NOMO-1 treated with dmso at 0.1 percent for 144 hours (cell line): ENCODE results near the gene RRP12.
A peak's percentile ranks its signal among the peaks of the same experiment; 100 is the strongest.
"Not testable (repeated sequence)": the region's sequence is repeated elsewhere in the genome, so short reads cannot be mapped to it uniquely, and the experiment has no call there.

ENCODE experiments used
- DNase-seq: peaks from one replicate; lab custom pipeline; 2025; ENCODE audit not compliant: unreplicated experiment; lab: John Stamatoyannopoulos, UW

The RRP12 gene

GRCh38 chr10:97408496-97408992 is 7.4 kb upstream of the RRP12 start:
- peak; percentile 76 for DNase-seq

DNA sequence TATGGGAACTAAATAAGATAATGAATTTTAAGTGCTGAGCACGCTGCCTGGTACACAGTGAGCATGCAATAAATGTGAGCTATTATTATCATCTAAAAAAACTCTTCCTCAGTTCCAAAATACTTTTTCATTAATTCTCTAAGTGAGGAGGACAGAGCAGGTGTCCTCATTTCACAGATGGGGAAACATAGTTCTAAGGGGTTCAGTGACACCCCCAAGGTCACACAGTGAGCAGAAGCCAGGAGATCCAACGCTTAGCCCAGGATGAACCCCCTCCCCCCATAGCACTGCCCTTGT is 6.8 kb upstream of the RRP12 start:
- DNase-seq, result no peak

DNA sequence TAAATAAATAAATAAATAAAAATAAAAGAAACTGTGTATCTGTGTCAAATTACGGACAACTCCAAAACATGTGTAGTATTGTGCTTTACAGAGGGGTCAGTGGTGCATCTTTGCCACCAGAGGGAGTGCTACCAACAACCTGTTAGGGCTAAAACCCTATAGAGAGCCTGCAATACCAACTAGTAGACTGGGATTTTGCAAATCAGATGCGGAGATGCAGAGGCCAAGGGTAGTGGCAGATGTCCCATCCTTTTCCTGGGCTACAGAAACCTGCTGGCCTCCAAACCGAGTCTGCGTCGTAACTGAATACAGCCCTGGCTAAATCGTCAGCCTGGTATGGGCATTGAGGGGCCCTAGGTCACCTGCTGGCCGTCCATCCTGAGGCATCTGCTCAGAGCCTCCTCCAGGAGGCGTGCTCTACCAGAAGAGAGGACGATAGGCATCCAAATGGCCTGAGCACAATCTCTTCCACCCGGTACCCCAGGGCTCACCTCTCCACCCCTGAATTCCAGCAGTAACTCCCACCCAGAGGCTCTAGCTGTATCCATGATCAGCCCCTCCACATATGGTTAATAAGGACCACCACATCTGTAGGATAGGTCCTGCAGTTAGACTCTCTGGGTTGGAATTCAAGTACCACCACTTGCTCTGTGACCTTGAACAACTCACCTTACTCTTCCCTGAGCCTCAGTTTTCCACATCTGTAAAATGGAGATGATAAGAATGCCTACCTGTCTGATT is 6.2 kb upstream of the RRP12 start:
- DNase-seq, result peak; percentile 95

DNA sequence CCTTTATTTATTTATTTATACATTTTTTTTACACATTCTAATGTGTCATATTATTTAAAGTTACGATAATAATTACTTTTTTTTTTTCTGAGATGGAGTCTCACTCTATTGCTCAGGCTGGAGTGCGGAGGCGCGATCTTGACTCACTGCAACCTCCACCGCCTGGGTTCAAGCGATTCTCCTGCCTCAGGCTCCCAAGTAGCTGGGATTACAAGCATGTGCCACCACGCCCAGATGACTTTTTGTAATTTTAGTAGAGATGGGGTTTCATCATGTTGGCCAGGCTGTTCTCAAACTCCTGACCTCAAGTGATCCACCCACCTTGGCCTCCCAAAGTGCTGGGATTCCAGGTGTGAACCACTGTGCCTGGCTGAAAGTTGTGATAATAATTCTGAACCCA is 5.3 kb upstream of the RRP12 start:
- not testable (repeated sequence) for DNase-seq

- peak; percentile 87 for DNase-seq
Observed at GRCh38 chr10:97406064-97406463, 4.9 kb upstream of the RRP12 start.

DNA sequence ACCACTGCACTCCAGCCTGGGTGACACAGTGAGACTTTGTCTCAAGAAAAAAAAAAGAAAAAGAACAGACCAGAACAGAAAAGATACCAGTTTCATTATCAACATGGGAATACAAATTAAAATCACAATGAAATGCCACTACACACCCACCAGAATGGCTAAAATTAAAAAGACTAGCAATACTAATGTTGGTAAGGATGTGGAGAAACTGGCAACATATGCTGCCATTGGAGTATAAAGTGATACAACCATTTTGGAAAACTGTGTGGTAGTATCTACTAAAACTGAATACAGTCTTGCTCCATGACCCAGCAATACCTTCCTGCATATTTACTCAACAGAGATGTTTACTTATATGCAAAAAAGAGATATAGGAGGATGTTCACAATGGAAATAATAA is 2.9 kb upstream of the RRP12 start:
- no peak for DNase-seq

- no peak for DNase-seq
Observed at GRCh38 chr10:97401455-97401919, 347 bp upstream of the RRP12 start.

- DNase-seq, result no peak
Observed at GRCh38 chr10:97399843-97400545, 1.1 kb downstream of the RRP12 start.

- no peak for DNase-seq
Observed at GRCh38 chr10:97396056-97396455, 5.1 kb downstream of the RRP12 start.

DNA sequence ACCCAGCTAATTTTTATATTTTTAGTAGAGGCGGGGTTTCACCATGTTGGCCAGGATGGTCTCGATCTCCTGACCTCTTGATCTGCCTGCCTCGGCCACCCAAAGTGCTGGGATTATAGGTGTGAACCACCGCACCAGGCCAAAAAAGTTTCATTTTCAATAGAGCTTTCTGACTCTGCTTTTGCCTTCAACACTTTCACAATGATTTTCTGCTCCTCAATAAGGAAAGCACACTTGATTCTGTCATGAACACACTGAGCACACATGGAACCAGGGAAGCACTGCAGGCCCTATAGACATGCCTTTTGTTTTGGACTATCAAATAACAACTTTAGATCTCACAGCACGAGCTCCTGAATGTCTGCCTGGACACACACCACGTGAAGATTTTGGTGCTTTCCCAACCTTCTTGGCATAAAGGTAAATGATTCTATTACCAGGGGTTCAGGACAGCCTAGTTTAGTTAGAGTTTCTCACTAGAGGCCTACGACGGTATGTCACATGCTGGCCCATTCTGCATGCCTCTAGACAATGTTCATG is 8.0 kb downstream of the RRP12 start:
- no peak for DNase-seq

DNA sequence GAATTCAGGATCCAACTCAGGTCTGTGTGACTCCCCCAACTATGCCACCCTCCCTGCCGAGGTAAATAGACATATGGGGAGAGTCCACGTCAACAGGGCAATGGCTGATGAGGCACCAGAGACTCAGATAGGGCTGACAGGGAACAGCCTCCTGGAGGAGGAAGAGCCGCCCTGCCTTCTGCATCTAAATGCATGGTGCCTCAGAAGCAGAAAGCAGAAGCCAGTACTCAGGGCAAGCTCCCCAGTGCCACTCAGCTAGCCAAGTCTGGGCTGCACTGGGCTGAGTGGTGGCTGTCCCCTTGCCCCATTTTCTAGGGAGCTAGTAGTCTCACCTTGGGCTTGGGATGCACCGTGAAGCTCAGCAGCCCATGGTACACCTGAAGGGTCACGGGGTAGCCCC is 11.0 kb downstream of the RRP12 start:
- no peak for DNase-seq

DNA sequence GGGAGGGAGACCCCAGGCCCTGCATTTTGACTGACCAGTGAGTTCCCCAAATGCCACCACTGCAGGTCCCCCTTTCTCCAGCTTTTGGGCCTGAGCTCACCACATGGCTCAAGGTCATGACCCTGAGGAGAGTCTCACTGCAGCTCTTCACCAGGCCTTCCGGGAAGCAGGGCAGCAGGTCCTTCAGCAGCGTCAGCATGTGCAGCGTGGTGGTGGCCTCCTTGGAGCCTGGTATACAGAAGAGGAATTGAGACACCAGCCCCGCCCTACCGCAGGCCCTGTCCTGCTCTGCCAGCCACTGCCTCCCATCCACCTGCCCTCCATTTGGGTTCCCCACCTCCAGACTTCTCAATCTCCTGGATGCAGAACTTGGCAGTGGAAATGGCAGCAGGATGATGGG is 13.0 kb downstream of the RRP12 start:
- no peak for DNase-seq

DNA sequence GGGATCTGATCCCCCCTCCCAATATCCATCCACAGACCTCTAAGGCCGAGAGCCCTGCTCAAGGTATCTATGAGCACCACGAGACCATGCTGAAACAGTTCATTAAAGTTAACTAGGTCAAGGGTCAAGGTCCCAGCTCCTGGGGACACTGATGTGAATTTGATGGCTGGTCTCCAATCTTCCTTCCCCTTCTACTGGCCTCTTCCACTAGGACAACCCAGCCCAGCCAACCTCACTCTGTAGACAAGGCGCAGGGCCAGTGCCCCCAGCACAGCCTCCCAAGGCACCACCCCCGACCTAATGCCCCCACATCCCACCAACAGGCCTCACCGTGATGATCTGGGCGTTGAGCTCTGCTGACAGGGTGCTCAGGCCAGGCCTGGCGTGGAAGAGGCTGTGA is 15.6 kb downstream of the RRP12 start:
- no peak for DNase-seq

DNA sequence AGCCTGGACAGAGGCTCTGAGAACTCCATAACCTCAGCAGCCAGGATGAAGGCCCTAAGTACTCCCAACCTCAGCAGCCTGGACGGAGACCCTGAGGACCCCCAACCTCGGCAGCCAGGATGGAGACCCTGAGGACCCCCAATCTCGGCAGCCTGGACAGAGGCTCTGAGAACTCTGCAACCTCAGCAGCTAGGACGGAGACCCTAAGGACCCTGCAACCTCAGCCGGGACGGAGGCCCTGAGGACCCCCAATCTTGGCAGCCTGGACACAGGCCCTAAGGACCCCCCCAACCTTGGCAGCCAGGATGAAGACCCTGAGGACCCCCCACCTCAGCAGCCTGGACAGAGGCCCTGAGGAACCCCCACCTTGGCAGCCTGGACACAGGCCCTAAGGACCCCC is 16.5 kb downstream of the RRP12 start:
- DNase-seq, result no peak

DNA sequence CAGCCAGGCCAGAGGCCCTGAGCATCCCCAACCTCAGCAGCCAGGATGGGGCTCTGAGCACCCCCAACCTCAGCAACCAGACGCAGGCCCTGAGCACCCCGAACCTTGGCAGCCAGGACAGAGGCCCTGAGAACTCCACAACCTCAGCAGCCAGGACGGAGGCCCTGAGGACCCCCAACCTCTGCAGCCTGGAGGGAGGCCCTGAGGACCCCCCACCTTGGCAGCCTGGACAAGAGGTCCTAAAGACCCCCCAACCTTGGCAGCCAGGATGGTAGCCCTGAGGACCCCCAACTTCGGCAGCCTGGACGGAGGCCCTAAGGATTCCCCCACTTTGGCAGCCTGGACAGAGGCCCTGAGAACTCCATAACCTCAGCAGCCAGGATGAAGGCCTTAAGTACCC is 17.0 kb downstream of the RRP12 start:
- no peak for DNase-seq

GRCh38 chr10:97383159-97383558 is 18.0 kb downstream of the RRP12 start:
- DNase-seq, result no peak

GRCh38 chr10:97381626-97382025 is 19.5 kb downstream of the RRP12 start:
- DNase-seq, result no peak

DNA sequence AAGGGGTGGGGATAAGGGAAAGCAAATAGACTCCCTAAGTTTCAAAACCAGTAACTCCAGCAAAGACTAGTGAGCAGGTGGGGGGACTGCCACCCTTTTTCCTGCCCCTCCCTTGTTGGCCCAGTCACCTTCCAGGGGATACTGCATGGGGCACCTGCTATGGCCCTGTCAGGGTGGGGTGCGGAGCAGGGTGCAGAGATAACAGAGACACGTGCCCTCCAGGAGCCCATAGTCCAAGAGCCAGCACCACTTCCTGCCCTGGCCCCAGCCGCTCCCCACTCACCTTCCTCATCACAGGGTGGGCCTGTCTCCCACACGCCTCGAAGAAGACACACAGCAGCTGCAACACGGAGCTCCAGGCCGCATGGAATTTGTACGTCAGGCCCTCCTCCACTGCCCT is 20.6 kb downstream of the RRP12 start:
- no peak for DNase-seq

DNA sequence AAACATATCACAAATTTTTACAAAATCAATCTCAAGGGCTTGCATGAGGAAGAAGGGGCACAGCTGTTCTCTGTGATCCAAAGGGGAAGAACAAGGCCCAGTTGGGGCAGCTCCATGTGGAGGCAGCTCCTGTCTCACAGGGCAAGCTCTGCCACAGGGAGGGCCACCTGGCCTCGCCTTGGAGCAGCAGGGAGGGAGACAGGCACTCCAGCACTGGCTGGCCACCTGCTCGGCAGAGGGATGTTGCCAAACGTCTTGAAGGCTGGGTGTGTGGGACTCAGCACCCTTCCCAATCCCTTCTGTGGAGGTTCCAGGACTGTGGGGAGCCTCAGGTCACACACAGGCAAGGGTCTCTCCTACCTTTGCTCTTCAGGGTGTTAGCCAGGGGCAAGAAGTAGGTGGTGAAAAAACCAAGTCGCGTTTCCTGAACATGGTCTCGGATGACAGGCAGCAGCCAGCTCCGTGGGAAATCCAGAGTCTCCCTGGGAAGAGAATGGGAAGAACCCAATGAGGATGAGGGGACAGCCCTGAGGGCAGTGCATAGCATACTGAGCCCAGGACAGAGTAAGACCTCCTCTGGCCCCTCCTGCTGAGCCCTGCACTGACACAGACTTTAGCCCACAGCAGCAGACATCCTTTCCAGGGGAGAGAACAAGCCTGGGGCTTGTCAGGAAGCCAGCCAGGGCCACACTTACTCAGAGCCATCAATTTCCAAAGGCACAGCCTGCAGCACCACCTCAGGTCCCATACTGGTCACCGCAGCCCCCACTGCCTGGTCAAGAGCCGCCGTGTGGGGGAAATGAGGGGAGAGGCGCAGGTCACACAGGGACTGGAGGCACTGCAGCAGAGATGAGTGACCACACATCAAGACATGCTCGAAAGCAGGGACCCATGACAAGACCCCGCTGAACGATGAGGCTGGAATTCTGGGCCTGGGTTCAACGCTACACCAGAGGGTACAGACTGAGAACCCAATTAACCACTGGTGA is 21.9 kb downstream of the RRP12 start:
- no peak for DNase-seq

DNA sequence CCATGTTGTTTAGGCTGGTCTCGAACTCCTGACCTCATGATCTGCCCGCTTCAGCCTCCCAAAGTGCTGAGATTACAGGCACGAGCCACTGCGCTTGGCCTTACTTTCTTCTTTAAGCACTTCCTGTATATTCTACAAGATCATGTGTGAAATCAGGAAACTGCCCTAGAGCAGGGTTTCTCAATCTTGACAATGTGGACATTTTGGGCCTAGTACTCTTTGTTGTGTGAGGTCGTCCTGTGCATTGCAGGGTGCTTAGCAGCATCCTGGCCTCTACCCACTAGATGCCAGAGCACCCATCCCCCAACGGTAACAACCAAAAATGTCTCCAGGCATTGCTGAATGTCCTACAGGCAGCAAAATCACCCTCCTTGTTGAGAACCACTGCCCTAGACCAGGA is 24.7 kb downstream of the RRP12 start:
- peak; percentile 61 for DNase-seq

- DNase-seq, result no peak
Observed at GRCh38 chr10:97373456-97373855, 27.7 kb downstream of the RRP12 start.
